Stimulated activated CD8-positive, alpha-beta memory T cell treated with anti-CD3 and anti-CD28 coated beads, Interleukin-15, amount 100 ng/mL, for 1 hour (primary cell): ENCODE data around the gene HTR1D.
A peak's percentile ranks its signal among the peaks of the same experiment; 100 is the strongest.

Source experiments
- DNase-seq: peaks from one replicate; pipeline ENCODE4 v3.0.0-alpha.2; 2020; ENCODE audit warnings: low read depth

Gene HTR1D

GRCh38 chr1:23184212-23184934 is 32.9 kb downstream of the HTR1D start:
- DNase-seq: peak; percentile 13

DNA sequence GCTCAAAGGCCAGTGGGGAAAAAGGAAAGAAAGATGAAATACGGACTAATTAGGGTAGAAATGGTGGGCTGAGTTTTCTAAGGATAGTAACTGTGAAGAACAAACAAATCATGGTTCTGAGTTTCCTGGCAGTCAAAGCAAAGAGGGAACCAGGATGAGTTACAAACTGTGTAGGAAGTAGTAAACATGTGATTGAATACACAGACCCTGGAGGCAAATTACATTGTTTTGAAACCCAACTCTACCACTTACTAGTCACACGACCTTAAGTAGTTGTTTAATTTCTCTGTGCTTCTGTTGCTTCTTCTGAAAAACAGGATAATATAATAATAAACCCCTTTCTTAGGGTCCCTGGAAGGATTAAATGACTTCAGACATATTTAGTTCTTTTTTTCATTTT is 37.4 kb downstream of the HTR1D start:
- DNase-seq: no peak

DNA sequence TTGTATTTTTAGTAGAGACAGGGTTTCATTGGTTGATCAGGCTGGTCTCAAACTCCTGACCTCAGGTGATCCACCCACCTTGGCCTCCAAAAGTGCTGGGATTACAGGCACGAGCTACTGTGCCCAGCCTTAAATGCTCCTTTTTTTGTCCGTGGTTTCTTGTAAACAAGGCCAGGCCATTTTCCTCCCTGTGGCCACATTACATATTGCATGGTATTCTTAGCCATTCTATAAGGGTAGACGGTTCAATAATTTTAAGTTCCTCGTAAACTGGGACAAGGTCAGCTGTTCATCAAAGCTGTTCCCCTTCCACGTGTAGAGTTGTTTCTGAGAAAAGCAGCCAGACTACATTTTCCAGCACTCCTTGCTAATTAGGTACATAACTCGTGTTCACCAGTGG is 38.4 kb downstream of the HTR1D start:
- DNase-seq: no peak

DNA sequence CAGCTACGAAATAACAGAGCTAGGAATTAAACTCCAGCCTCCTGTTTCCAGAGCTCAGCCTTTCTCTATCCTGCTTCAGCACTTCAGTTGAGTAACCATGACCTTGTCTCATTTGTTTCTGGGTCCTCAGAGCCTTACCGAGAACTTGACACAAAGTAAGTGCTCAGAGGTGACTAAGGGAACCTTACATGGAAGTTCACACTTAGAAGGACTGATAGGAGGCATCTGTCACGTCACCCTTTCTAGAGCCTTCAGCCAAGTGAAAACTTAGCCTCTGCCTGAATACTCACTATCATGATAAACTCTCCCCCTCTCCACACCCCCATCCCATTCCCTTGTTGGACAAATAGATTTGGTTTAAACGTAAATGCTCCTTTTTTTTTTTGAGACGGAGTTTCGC is 38.9 kb downstream of the HTR1D start:
- DNase-seq: no peak

- peak; percentile 7 for DNase-seq
Measured at GRCh38 chr1:23177438-23178380, 39.6 kb downstream of the HTR1D start.

DNA sequence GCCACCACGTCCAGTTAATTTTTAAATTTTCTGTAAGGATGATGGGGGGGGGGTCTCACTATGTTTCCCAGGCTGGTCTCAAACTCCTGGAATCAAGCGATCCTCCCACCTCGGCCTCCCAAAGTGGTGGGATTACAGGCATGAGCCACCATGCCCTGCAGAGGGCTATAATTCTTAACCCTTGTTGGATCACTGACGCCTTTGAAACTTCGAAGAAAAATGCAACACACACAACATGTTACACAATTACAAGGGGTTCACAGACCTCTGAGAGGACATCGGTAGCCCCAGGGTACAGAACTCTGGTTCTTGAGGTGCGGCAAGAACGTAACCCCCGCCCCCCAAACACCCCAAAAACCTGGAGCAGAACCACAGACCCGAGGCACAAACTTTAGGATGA is 40.3 kb downstream of the HTR1D start:
- no peak for DNase-seq

- no peak for DNase-seq
Measured at GRCh38 chr1:23174426-23175110, 42.7 kb downstream of the HTR1D start.

GRCh38 chr1:23171181-23171755 is 46.0 kb downstream of the HTR1D start:
- DNase-seq: no peak

GRCh38 chr1:23169727-23170335 is 47.5 kb downstream of the HTR1D start:
- no peak for DNase-seq

DNA sequence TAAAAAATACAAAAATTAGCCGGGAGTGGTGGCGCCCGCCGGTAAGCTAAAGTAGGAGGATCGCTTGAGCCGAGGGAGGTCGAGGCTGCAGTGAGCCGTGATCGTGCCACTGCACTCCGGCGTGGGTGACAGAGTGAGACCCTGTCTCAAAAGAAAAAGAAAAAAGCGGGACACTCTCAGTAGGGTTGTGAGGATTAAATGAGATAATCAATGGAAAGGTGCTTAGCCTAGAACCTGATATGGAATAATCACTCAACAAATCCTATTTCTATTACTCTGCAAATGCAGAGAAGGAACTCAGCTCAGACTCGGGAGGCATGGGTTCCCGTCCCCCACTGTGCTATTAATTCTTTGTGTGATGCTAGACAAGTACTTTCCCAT is 48.1 kb downstream of the HTR1D start:
- no peak for DNase-seq

- DNase-seq: peak; percentile 87
Measured at GRCh38 chr1:23168445-23169194, 48.7 kb downstream of the HTR1D start, which contains the start of gene LUZP1. TSS of gene LUZP1 (minus strand) at chr1:23168856.

DNA sequence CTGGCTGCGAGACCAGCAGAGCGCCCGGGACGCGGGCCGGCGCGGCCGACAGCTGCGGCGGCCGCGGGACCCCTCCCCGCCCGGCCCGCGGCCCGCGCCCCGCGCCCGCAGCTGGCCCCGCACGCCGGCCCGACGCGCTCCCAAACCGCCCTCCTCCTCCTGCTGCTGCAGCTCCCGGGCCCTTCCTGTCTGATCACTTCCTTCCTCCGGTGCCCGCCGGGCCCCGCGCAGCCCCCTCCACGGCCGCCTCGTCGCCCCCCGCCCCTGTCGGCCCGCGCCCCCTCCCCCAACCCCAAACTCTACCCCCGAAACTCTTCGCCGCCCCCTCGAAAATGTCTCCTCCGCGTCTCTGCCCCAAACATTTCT is 49.2 kb downstream of the HTR1D start:
- DNase-seq: no peak

GRCh38 chr1:23167353-23168078 is 49.8 kb downstream of the HTR1D start:
- no peak for DNase-seq

GRCh38 chr1:23166854-23167253 is 50.4 kb downstream of the HTR1D start:
- DNase-seq: no peak

DNA sequence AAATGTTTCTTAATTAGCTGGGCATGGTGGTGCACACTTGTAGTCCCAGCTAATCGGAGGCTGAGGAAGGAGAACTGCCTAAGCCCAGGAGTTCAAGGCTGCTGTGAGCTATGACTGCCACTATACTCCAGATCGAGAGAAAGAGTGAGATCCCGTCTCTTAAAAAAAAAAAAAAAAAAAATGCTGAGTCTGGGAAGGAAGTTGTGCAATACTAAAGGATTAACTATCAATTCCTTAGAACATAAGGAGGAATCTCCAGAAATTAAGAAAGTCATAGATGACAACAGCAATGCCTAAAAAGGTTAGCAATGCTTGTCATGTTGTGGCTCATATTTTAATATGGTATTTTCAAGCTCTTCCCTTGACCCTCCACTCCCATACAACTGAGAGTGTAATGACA is 53.9 kb downstream of the HTR1D start:
- DNase-seq: no peak

DNA sequence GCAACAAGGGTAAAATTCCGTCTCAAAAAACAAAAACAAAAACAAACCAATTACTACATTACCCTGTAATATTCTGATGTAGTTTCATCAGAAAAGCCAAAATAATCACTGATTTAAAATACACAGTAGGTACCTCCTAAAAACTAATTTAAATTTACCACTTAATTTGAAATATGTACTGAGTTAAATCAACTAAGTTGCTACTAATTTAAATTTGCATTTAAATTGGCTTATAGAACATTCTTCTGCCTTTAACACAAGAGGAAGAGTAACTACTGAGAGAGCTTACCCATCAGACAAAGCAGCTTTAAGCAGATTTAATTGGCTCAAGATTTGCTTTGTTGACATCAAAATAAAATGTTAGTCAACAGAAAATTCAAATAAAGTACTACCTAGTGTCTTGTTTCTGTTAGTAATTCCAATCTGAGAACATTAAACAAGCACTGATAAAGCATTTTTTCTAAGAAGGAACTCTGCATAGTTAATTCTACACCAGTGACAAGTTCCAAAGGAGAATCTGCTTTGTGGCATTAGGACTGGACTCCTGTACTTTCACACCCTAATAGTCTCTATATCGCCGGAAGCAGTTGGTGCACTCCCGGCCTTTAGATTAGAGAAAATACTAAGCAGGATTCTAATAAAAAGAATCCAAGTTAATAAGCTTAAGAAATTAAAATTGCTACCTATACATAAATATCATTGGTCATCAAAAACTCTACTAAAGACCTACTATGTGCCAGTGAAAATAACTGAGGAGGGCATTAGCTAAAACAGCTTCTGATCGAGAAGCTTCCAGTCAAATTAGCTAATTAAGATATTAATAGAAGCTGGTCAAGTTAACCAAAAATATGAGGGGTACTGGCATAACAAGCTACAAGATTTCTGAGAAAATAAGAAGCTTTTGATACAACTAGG is 57.1 kb downstream of the HTR1D start:
- DNase-seq: no peak

DNA sequence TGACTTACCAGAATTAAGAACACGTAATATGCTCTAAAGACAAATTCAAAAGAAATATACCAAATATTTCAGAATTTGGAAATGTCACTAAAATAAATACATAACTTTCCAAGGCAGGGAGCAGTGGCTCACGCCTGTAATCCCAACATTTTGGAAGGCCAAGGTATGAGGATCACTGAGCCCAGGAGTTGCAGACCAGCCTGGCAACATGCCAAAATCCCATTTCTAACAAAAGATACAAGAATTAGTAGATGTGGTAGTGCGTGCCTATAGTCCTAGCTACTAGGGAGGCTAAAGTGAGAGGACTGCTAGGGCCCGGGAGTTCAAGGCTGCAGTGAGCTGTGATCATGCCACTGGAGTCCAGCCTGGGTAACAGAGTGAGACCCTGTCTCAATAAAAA is 60.4 kb downstream of the HTR1D start:
- no peak for DNase-seq

DNA sequence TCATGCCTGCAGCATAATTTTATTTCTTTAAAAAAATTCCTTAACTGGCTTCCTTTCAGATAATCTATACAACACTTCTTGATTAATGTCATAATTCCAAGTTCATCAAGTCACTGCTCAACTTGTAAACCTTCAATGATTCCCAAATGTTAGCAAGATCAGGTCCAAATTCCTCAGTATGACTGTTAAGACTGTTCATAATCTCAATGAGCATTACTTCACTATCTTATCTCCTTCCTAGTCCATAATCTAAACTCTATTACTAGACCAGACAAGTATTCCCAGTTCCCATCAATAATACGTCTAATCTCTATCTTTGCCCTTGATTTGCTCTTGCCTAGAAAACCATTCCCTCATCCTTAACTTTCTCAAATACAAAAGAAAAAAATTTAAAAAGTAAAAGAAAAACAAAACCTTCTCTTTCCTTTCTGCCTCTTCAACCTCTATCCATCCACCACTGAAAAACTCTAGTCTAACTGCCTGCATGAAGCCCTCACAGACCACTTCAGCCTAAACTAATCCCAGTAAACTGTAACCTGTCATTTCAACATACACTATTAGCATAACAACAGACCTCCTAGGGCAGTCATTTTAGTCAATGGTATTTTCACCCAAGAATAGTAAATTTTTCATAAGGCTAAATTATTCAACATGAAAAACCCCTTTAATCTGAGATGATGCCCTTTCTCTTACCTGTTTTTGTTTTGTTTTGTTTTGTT is 64.2 kb downstream of the HTR1D start:
- no peak for DNase-seq

- DNase-seq: no peak
Measured at GRCh38 chr1:23150742-23151141, 66.6 kb downstream of the HTR1D start.
